GM15510 (cell line): ENCODE data around the gene HYAL1.

Experiments used
- POLR2A ChIP-seq: IDR thresholded peaks from 3 replicates; pipeline ENCODE4 v1.6.1; 2011; ENCODE audit warnings: borderline replicate concordance; ENCODE audit not compliant: insufficient read length; ENCODE audit errors: extremely low read depth

The HYAL1 gene

GRCh38 chr3:50324351-50325112 is 21.2 kb upstream of the HYAL1 start:
- no peak for TF ChIP-seq POLR2A

- TF ChIP-seq POLR2A = no peak
Measured at GRCh38 chr3:50323614-50324199, 20.3 kb upstream of the HYAL1 start.

- TF ChIP-seq POLR2A = no peak
Measured at GRCh38 chr3:50323092-50323600, 19.8 kb upstream of the HYAL1 start.

DNA sequence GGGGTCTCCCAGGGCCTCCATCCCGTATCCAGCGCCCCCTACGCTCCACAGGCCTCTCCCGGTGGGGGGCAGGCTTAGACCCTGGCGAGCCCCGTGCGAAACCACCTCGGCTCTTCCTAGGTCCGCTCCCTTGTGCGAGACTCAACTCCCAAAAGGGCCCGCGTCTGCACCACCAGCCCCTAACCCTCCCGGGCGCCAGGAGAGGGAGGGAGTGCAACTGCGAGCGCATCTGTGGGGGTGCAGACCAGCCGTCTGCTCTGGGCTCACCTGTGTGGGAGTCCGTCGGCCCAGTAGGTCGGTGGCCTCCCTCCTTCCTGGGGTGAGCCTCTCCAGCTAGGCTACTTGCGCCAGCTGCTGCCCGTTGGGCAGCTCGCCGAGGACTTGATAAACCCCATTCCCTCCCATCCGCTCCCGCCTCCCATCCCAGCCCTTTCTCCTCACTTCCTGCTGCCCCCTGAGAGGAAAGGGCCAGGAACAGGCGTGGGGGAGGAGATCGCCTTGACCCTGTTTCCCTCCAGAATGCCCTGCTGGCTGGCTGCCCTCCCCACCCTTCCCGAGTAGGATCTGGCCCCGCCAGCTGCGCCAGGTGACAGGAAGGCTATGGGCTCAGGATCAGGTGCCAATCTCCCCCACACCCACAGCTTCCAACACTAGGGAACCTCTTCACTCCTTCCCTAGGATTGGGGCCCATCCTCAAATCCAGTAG is 19.2 kb upstream of the HYAL1 start, which contains the start of gene HYAL2:
HYAL2 (minus strand) TSS at position 360 of the 706 bp plus-strand sequence. CDS start 2,256 bp downstream, outside the sequence.
- no peak for TF ChIP-seq POLR2A

DNA sequence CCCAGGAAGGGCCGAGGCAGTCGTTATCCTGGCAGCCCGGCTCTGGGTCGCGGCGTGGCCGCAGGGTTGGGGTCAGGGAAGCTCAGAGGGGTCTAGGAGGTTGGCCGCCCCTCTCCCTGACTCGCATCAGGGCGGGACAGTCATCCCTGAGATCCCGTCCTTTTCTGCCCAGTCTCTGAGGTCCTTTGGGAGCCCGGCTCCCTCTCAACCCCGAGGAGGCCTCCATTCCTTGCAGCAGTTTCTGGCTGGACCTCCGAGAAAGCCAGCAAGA is 18.7 kb upstream of the HYAL1 start:
- no peak for TF ChIP-seq POLR2A

DNA sequence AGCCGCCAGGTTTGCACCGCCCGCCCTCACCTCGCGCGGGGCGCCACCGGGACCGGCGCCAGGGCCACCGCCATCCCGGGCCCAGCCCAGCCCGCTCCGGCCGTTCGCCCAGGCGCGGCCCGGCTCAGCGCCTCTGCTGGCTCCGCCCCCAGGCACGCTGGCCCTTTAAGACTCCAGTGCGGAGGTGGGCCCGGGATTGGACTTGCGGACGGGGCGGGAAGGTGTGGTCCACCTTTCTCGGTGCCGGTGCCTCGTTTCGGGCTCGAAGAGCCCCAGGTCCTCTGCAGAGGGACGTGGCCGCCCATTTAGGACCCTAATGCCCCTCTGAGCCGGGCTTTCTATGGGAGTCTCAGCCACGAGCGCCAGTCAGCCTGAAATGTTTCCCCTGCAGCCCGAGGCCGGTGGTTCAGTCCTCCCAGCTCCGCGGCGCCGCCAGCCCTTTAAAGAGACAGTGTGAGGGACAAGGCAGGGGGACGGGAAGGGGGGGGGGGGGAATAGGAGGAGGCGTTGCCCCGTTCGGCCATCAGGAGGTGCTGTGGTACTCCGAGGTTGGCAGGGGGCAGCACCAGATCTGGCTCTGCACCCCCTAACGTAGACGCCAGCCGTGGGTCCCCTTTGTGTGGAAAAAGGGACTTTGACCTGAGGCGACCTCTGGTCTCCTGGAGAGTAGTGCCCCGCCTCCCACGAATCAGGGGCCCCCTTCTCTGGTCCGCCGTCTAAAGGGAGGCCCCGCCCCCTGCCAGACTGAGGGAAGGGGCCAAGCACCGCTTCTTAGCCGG is 18.2 kb upstream of the HYAL1 start:
- peak; percentile 72 for TF ChIP-seq POLR2A

DNA sequence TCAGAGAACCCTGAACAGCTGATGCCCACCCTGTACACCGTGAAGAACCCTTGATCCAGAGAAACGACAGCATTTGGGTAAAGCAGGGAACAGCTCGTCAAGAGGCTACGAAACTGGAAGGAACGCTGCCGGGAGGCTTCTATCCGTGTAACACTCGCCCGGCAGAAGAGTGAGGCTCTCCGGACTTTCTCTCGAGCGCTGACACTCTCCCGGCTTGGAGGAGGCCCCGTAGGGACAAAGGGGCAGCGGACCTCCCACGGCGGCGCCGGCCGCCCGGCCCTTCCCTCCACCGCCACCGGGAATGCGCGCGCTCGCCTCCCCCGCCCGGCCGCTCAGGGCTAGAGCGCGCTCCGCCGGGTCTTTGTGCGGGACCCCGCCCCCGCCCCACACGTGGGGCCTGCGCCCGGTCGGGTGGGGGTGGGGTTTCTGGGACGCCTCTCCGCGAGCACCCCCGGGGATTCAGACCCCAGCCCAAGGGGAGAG is 17.5 kb upstream of the HYAL1 start:
- no peak for TF ChIP-seq POLR2A

GRCh38 chr3:50319894-50320625 is 16.7 kb upstream of the HYAL1 start:
- TF ChIP-seq POLR2A = no peak

DNA sequence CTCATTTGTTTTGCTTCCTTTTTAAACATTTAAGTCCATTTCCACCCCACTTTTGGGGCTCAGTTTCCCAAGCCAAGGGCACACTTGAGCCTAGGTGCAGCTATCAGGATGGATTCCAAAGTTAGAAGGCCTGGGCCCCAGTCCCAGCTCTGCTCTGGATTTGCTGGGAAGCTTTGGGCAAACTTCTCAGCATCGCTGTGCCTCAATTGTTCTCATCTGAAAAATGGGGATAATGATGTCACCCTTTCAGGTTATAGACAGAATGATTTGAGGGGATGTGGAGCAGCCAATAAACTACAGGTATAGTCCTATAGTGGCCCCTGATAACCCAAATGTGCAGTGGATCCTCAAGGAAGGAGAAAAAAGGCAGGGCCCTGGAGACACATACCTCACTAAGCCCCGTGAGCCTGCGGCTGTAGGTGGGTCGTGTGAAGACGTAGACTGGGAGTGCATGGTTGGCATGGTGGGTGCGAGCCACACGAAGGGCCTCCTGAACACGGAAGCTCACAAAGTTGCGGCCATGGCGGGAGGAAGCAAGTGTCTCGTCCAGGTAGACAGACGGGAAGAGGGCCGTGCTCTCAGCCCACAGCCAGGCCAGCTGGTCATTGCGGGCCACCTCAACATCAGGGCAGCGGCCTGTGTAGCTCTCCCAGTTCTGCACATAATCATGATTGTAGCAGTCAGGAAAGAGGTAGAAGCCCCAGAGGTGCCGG is 16.0 kb upstream of the HYAL1 start:
- TF ChIP-seq POLR2A = no peak

DNA sequence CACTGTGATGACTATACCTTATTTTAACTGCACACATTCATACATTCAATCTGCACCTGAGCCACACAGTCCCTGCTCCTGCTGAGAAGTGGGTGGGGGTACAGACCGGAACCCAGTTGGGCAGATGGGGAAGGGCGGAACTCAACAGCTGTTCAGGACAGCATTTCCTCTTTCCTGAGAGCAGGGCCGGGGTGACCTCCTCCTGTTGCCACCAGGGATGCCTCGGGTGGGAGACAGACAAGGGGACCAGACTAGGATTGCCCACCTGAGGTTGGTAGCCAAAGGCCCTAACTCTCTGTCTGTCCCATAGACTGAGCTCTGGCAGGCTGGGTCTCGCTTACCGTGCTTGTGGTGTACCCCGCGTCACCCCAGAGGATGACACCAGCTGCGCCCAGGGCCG is 15.2 kb upstream of the HYAL1 start:
- TF ChIP-seq POLR2A = no peak

DNA sequence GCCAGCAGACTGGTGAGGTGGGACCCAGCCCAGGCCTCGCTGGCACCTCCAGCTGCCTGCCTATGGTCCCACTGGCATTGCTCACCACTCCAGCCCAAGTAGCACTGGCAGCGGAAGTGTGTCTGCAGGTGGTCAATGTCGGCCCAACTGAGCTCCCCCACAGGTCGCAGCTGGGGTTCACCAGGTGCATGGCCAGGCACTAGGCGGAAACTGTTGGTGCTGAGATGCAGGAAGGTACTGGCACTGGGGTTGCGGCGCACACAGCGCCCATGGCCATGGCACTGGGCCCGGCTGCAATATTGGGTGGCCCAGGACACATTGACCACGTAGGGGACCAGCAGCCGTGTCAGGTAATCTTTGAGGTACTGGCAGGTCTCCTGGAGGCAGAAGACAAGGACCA is 14.8 kb upstream of the HYAL1 start:
- TF ChIP-seq POLR2A = no peak

DNA sequence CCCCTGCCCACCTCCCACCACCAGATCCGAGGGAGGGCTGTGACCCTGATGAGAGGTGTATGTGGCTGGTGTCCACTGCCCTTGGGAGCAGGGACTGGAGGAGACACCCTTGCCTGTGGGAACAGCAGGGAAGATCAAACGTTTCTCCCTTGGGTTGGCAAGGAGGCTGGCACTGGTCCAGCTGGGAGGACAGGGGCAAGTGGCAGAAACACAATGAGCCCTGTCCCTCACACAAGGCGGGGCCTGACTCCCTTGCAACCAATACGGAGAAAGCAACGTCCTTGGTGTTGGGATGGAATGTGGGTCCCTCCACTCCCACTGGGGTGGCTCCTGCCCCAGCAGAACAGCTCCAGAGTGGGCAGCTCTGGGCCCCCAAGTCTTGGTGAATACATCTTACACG is 13.9 kb upstream of the HYAL1 start:
- no peak for TF ChIP-seq POLR2A

DNA sequence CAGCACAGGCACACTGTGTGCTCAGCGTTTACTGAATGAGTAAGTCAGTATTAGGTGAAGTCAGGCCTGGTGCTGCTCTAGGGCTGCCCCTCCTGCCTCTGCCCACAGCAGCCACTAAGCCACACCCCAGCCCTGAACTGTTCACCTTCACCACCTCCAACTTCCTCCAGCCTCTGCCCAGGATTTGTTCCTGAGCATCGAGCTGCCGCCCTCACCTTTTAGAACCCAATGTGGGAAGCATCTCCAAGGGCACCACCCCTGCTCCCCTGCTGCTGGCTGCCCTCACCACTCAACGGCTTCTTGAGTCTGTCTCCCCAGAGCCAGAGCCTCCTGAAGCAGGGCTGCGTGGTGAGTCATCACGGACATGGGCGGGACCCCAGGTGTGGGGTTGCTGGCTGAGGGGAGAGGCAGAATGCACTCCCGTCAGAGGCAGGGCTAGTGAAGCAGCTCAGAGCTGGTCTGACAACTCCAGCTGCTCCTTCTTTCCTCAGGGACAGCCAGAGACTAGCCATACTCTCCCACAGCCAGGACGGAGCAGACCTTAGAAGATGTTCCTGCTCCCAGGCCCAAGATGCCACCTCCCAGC is 13.4 kb upstream of the HYAL1 start:
- no peak for TF ChIP-seq POLR2A
